Hepatocyte (in vitro differentiated cells): ENCODE results near the gene CMTM7. TPM values are rescaled to one million over a fixed set of nuclear protein-coding genes. Genes with fewer than 3 reads are reported as not detected.

Experiments used
- DNase-seq: peaks from one replicate; pipeline ENCODE4 v3.0.0-alpha.2; 2016; ENCODE audit warnings: low spot score
- H2AFZ ChIP-seq: fragments of 200-600 bp; sonication (generic); 2 replicates; pipeline ENCODE4 v1.6.0; 2016; ENCODE audit warnings: antibody characterized with exemption, mild to moderate bottlenecking
- H3K27ac ChIP-seq: fragments of 200-600 bp; sonication (generic); 2 replicates; pipeline ENCODE4 v1.5.1; 2016; ENCODE audit warnings: mild to moderate bottlenecking
- H3K27me3 ChIP-seq: fragments of 200-600 bp; sonication (generic); 2 replicates; pipeline ENCODE4 v1.6.1; 2016
- H3K36me3 ChIP-seq: fragments of 200-600 bp; sonication (generic); replicated peaks from 2 replicates; pipeline ENCODE4 v1.5.1; 2016; ENCODE audit warnings: low read depth; ENCODE audit not compliant: insufficient read depth
- H3K4me1 ChIP-seq: fragments of 200-600 bp; sonication (generic); 2 replicates; pipeline ENCODE4 v1.5.1; 2016; ENCODE audit warnings: mild to moderate bottlenecking, moderate library complexity; ENCODE audit not compliant: insufficient read depth
- H3K4me2 ChIP-seq: fragments of 200-600 bp; sonication (generic); 2 replicates; pipeline ENCODE4 v1.6.0; 2016
- H3K4me3 ChIP-seq: fragments of 200-600 bp; sonication (generic); 2 replicates; pipeline ENCODE4 v1.5.1; 2016; ENCODE audit warnings: mild to moderate bottlenecking
- H3K79me2 ChIP-seq: fragments of 200-600 bp; sonication (generic); 2 replicates; pipeline ENCODE4 v1.6.0; 2017; ENCODE audit warnings: mild to moderate bottlenecking
- H3K9me2 ChIP-seq: fragments of 200-600 bp; sonication (generic); replicated peaks from 2 replicates; pipeline ENCODE4 v1.6.0; 2017; ENCODE audit warnings: mild to moderate bottlenecking; ENCODE audit not compliant: insufficient read depth
- H3K9me3 ChIP-seq: fragments of 200-600 bp; sonication (generic); 2 replicates; pipeline ENCODE4 v1.5.1; 2016; ENCODE audit warnings: low read depth, mild to moderate bottlenecking
- H4K20me1 ChIP-seq: fragments of 200-600 bp; sonication (generic); 2 replicates; pipeline ENCODE4 v1.6.0; 2016; ENCODE audit warnings: mild to moderate bottlenecking; ENCODE audit not compliant: insufficient read depth, poor library complexity, severe bottlenecking
- EZH2 ChIP-seq: fragments of 200-600 bp; sonication (generic); IDR thresholded peaks from 2 replicates; pipeline ENCODE4 v1.6.1; 2016; ENCODE audit warnings: antibody characterized with exemption, mild to moderate bottlenecking, borderline replicate concordance
- EZH2phosphoT487 ChIP-seq: fragments of 200-600 bp; sonication (generic); IDR thresholded peaks from one replicate; pipeline ENCODE4 v1.6.1; 2018; ENCODE audit warnings: antibody characterized with exemption, mild to moderate bottlenecking, low read depth, moderate library complexity; ENCODE audit not compliant: unreplicated experiment, severe bottlenecking
- WGBS: methylation state at CpG from one replicate; pipeline ENCODE4 v1.1.6; 2016; ENCODE audit warnings: low lambda C conversion rate; ENCODE audit errors: missing lambda C conversion rate; 5-methylcytosine and 5-hydroxymethylcytosine counted together
- polyA plus RNA-seq: library from polyadenylated mRNA; unstranded; fragments of >200 nt; fragmentation: Nextera tagmentation; extraction: Ambion mirVana; gene quantifications from 2 replicates; pipeline ENCODE4 v1.2.1, GENCODE V29; 2016
- total RNA-seq: library from RNA; depleted of rRNA; stranded (reverse); fragments of >200 nt; gene quantifications from 2 replicates; pipeline ENCODE4 v1.2.3, GENCODE V29; 2014
- TF ChIP-seq, protein P1 (sequence below): fragments of 200-600 bp; sonication (generic); IDR thresholded peaks from 2 replicates; pipeline ENCODE4 v1.5.1; 2016; ENCODE audit warnings: antibody characterized with exemption, mild to moderate bottlenecking; ENCODE audit not compliant: poor library complexity

Gene CMTM7, protein sequence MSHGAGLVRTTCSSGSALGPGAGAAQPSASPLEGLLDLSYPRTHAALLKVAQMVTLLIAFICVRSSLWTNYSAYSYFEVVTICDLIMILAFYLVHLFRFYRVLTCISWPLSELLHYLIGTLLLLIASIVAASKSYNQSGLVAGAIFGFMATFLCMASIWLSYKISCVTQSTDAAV
- total RNA-seq = 6.1 and 11.4 TPM in 2 replicates
- 62.5 and 63.0 TPM in 2 replicates for polyA plus RNA-seq

DNA sequence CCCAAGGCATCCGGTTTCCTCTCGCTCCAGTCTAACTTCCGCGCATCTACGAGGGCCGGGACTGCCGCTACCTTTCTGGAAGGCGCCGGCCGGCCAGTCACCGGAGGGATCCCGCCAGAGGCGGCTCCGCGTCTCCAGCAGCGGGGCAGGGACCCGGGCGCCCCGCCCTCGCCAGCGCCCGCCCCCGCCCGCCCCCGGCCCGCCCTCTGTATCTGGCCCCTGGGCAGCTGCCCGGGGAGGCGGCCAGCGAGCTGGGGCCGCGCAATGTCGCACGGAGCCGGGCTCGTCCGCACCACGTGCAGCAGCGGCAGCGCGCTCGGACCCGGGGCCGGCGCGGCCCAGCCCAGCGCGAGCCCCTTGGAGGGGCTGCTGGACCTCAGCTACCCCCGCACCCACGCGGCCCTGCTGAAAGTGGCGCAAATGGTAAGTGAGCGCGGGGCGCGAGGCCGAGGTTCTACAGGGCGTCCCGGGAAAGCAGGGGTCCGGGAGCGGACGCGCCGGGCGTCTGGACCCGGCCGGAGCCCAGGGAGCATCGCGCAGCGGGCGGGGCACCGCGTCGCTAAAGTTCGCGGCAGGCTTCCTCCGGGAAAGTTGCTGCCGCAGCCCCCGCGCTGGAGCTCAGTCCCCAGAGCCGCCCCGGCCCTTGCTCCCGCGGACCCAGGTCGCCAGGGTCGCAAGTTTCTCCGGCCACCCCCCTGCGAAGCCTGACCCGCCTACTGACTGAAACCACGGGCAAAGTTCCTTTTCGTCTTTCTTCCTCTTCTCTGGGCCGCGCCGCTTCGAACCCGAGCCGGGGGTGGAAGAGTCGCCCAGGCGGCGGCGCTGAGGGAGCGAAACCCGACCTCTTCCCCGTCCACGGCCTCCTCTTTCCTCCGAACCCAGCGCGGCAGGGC, at the start of gene CMTM7:
TSS of gene CMTM7 (plus strand) at position 211 of the 893 bp plus-strand sequence. CDS start at position 265, 54 bp downstream.
- Histone ChIP-seq H3K27ac (peak within 1 kb of the TSS; percentile 91), H3K9me3 (no peaks in the 10 kb centered on the region), H3K27me3 (no peaks in the 10 kb centered on the region), H4K20me1 (no peaks in the 10 kb centered on the region), H3K79me2 (peaks cover 44% of the 10 kb centered on the region), H3K4me1 (peaks cover 5% of the 10 kb centered on the region), H3K4me2 (peak within 1 kb of the TSS; percentile 95), H3K4me3 (peak within 1 kb of the TSS; percentile 98), H2AFZ (peak within 1 kb of the TSS; percentile 80), H3K9me2 (no peaks in the 10 kb centered on the region), H3K36me3 (no peaks in the 10 kb centered on the region)
- TF ChIP-seq, protein P1, sequence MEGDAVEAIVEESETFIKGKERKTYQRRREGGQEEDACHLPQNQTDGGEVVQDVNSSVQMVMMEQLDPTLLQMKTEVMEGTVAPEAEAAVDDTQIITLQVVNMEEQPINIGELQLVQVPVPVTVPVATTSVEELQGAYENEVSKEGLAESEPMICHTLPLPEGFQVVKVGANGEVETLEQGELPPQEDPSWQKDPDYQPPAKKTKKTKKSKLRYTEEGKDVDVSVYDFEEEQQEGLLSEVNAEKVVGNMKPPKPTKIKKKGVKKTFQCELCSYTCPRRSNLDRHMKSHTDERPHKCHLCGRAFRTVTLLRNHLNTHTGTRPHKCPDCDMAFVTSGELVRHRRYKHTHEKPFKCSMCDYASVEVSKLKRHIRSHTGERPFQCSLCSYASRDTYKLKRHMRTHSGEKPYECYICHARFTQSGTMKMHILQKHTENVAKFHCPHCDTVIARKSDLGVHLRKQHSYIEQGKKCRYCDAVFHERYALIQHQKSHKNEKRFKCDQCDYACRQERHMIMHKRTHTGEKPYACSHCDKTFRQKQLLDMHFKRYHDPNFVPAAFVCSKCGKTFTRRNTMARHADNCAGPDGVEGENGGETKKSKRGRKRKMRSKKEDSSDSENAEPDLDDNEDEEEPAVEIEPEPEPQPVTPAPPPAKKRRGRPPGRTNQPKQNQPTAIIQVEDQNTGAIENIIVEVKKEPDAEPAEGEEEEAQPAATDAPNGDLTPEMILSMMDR = peak; percentile 6
- TF ChIP-seq EZH2 = no peak
- TF ChIP-seq EZH2phosphoT487 = no peak
- peak; percentile 81 for DNase-seq
- 3% methylated on average over 59 of the region's 107 CpGs for WGBS

DNA sequence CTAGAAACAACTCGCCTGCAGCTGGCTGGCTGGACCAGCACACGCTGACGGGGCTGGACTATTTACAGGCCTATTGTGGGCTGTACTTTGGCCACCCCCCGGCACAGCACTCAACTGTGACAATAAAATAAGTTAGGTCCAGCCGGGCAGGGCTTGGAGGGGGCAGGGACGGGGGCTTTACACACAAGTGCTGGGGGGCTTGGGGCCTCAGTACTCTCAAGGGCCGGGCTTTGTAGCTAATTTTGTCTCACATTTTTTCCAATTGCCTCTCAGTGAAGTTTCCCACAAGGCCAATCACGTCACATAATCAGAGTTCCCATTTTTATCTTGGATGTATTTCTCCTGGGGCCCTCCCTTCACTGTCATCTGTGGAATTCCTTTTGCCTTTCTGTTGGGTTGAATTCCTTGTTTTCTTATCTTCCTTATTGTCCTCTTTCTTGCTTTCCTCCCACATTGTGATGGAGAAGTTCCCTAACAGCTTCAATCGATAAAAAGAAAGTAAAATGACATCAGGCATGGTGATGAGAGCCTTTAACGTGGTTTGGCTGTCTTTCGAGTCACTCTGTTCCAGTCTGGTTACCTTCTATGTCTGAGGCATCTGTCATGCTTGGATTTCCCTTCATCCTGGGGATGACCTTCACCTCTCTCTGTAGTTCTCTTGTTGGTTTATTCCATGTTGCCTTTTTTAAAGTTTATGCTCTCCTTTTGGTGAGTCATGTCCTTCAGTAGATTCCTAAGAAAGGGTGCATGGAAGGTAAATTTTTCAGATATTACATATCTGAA, 44.1 kb upstream of the CMTM7 start:
- Histone ChIP-seq H3K9me2 (no peaks in the 10 kb centered on the region), H3K9me3 (no peaks in the 10 kb centered on the region), H3K27me3 (no peaks in the 10 kb centered on the region), H2AFZ (peak overlapping the region; percentile 10), H3K79me2 (peaks cover 19% of the 10 kb centered on the region), H3K4me3 (no peak overlapping the region), H4K20me1 (no peaks in the 10 kb centered on the region), H3K27ac (peak overlapping the region; percentile 80), H3K36me3 (no peaks in the 10 kb centered on the region), H3K4me1 (no peaks in the 10 kb centered on the region), H3K4me2 (peak overlapping the region; percentile 71)
- peak; percentile 55 for DNase-seq
- 56% methylated on average over 11 of the region's 11 CpGs for WGBS
- TF ChIP-seq, protein P1 = no peak
- TF ChIP-seq EZH2phosphoT487 = no peak
- TF ChIP-seq EZH2 = no peak

DNA sequence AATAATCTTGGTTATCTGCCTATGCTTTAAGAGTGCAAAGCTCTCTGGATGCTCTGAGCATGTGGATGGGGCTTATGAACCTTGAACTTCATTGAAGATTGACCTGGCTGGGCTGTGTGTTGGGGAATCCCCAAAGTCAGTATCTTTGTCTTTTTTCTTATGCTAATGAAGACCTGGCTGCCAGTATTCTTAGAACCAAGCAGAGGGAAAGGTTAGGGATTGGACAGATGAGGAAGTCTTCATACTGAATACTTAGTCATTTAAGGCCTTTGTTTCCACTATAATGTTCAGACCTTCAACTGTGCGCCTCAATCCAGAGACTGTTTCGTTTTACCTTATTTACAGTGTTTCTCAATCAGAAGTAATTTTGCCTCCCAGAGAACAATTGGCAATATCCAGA, 42.5 kb upstream of the CMTM7 start:
- no peaks in the 10 kb centered on the region for H3K9me3 ChIP-seq
- no peak overlapping the region for H3K27ac ChIP-seq
- no peaks in the 10 kb centered on the region for H3K4me1 ChIP-seq
- no peak for DNase-seq
- no peak overlapping the region for H3K4me3 ChIP-seq
- H3K27me3 ChIP-seq = no peaks in the 10 kb centered on the region
- WGBS = 93% methylated on average over 2 of the region's 2 CpGs
- no peaks in the 10 kb centered on the region for H3K9me2 ChIP-seq
- peaks cover 15% of the 10 kb centered on the region for H3K79me2 ChIP-seq
- H4K20me1 ChIP-seq = no peaks in the 10 kb centered on the region
- no peaks in the 10 kb centered on the region for H3K36me3 ChIP-seq
- H3K4me2 ChIP-seq = no peak overlapping the region
- H2AFZ ChIP-seq = no peak overlapping the region
- no peak for TF ChIP-seq EZH2
- no peak for TF ChIP-seq EZH2phosphoT487
- TF ChIP-seq, protein P1 = no peak
